ENCODE results near the gene EEIG1.

GRCh38 chr9:128001779-128002298, 21.1 kb upstream of the EEIG1 start:
- TF ChIP-seq CTCF (IDR thresholded peaks at IDR 0.05) (no peak), POLR2A (IDR thresholded peaks at IDR 0.05) (peak in 1 of 2 donors; percentile 20)
